GM21737 (cell line): ENCODE data around the gene ZBTB20.

Experiments used
- ATAC-seq: cut with Tn5 transposase; IDR thresholded peaks from one replicate; pipeline ENCODE4 v1.9.1; 2021; ENCODE audit warnings: mild to moderate bottlenecking, moderate library complexity; ENCODE audit not compliant: unreplicated experiment

The ZBTB20 gene

GRCh38 chr3:114727373-114727772, 419.7 kb downstream of the ZBTB20 start:
- no peak for ATAC-seq

- no peak for ATAC-seq
These were observed 421.1 kb downstream of the ZBTB20 start for GRCh38 chr3:114725966-114726365.

GRCh38 chr3:114722530-114722929, 424.6 kb downstream of the ZBTB20 start:
- ATAC-seq, result no peak

GRCh38 chr3:114721864-114722263, 425.2 kb downstream of the ZBTB20 start:
- peak; percentile 60 for ATAC-seq

- ATAC-seq, result no peak
These were observed 425.9 kb downstream of the ZBTB20 start for GRCh38 chr3:114721209-114721608.

GRCh38 chr3:114718898-114719210, 428.2 kb downstream of the ZBTB20 start:
- ATAC-seq, result no peak

GRCh38 chr3:114718071-114718897, 428.8 kb downstream of the ZBTB20 start:
- no peak for ATAC-seq

GRCh38 chr3:114716916-114717315, 430.2 kb downstream of the ZBTB20 start:
- ATAC-seq, result no peak

- no peak for ATAC-seq
These were observed 431.0 kb downstream of the ZBTB20 start for GRCh38 chr3:114716126-114716525.

GRCh38 chr3:114714957-114715460, 432.1 kb downstream of the ZBTB20 start:
- ATAC-seq, result no peak

- ATAC-seq, result no peak
These were observed 432.9 kb downstream of the ZBTB20 start for GRCh38 chr3:114714237-114714636.

- ATAC-seq, result no peak
These were observed 434.2 kb downstream of the ZBTB20 start for GRCh38 chr3:114712728-114713492.

GRCh38 chr3:114711321-114711886, 435.7 kb downstream of the ZBTB20 start:
- ATAC-seq, result no peak

GRCh38 chr3:114709102-114709501, 438.0 kb downstream of the ZBTB20 start:
- no peak for ATAC-seq

- ATAC-seq, result no peak
These were observed 439.7 kb downstream of the ZBTB20 start for GRCh38 chr3:114707252-114707860.

GRCh38 chr3:114706591-114707232, 440.4 kb downstream of the ZBTB20 start:
- no peak for ATAC-seq

GRCh38 chr3:114700637-114701234, 446.4 kb downstream of the ZBTB20 start:
- ATAC-seq, result no peak

- no peak for ATAC-seq
These were observed 448.7 kb downstream of the ZBTB20 start for GRCh38 chr3:114698146-114699105.

- ATAC-seq, result no peak
These were observed 449.7 kb downstream of the ZBTB20 start for GRCh38 chr3:114697401-114697800.
